GM23248 (cell line): ENCODE measurements around the gene ALKAL2.

Experiments
- EZH2 ChIP-seq: fragments of 200-600 bp; sonication (generic); IDR thresholded peaks from 2 replicates; pipeline ENCODE4 v1.6.1; 2018; ENCODE audit warnings: antibody characterized with exemption, mild to moderate bottlenecking; ENCODE audit not compliant: insufficient read depth, poor library complexity, severe bottlenecking
- EZH2phosphoT487 ChIP-seq: fragments of 200-600 bp; sonication (generic); IDR thresholded peaks from 2 replicates; pipeline ENCODE4 v1.6.1; 2018; ENCODE audit warnings: antibody characterized with exemption, moderate library complexity, mild to moderate bottlenecking, low read depth; ENCODE audit not compliant: insufficient read depth

- TF ChIP-seq EZH2phosphoT487, result no peak
- TF ChIP-seq EZH2, result no peak
Measured at GRCh38 chr2:281381-281780, 6.5 kb downstream of the ALKAL2 start.
